WTC11 (cell line): ENCODE data around the gene CRACDL.
"Not testable (repeated sequence)": the region's sequence is repeated elsewhere in the genome, so short reads cannot be mapped to it uniquely, and the experiment has no call there.

ENCODE experiments used
- TF ChIP-seq, protein P1 (sequence below): fragments of 200-600 bp; IDR thresholded peaks from 2 replicates; pipeline ENCODE4 v1.8.0; 2022; ENCODE audit warnings: antibody characterized with exemption
- TF ChIP-seq, protein P2 (sequence below): sonication (generic); formaldehyde crosslinking; IDR thresholded peaks from 2 replicates; pipeline ENCODE4 v1.8.1; 2022; ENCODE audit warnings: low read depth, mild to moderate bottlenecking, moderate library complexity, missing genetic modification reagents, borderline replicate concordance

DNA sequence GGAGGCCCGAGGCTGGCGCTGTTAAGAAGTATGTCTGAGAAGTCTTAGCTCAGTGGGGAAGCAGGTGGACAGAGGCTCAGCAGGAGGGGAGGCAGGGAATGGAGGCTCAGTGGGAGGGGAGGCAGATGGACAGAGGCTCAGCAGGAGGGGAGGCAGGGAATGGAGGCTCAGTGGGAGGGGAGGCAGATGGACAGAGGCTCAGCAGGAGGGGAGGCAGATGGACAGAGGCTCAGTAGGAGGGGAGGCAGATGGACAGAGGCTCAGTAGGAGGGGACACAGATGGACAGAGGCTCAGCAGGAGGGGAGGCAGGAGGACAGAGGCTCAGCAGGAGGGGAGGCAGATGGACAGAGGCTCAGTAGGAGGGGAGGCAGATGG is 36.3 kb downstream of the CRACDL start:
- TF ChIP-seq, protein P1, sequence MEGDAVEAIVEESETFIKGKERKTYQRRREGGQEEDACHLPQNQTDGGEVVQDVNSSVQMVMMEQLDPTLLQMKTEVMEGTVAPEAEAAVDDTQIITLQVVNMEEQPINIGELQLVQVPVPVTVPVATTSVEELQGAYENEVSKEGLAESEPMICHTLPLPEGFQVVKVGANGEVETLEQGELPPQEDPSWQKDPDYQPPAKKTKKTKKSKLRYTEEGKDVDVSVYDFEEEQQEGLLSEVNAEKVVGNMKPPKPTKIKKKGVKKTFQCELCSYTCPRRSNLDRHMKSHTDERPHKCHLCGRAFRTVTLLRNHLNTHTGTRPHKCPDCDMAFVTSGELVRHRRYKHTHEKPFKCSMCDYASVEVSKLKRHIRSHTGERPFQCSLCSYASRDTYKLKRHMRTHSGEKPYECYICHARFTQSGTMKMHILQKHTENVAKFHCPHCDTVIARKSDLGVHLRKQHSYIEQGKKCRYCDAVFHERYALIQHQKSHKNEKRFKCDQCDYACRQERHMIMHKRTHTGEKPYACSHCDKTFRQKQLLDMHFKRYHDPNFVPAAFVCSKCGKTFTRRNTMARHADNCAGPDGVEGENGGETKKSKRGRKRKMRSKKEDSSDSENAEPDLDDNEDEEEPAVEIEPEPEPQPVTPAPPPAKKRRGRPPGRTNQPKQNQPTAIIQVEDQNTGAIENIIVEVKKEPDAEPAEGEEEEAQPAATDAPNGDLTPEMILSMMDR, result not testable (repeated sequence)
- TF ChIP-seq, protein P2, sequence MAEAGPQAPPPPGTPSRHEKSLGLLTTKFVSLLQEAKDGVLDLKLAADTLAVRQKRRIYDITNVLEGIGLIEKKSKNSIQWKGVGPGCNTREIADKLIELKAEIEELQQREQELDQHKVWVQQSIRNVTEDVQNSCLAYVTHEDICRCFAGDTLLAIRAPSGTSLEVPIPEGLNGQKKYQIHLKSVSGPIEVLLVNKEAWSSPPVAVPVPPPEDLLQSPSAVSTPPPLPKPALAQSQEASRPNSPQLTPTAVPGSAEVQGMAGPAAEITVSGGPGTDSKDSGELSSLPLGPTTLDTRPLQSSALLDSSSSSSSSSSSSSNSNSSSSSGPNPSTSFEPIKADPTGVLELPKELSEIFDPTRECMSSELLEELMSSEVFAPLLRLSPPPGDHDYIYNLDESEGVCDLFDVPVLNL (CRISPR knock-in tag), result not testable (repeated sequence)
